Upper lobe of right lung (tissue), 1 donor: ENCODE data around the gene RPL18. TPM values are rescaled to one million over a fixed set of nuclear protein-coding genes. Genes with fewer than 3 reads are reported as not detected.
A peak's percentile ranks its signal among the peaks of the same experiment; 100 is the strongest.

Source experiments
- ATAC-seq: fragments of 200-7000 bp; cut with Tn5 transposase; one replicate; pipeline ENCODE4 v1.9.1; 2020; ENCODE audit warnings: mild to moderate bottlenecking, moderate library complexity
- DNase-seq: peaks from one replicate; pipeline ENCODE4 v3.0.0-alpha.2; 2020
- H3K27ac ChIP-seq: fragments of 200-600 bp; one replicate; pipeline ENCODE4 v1.8.0; 2022
- H3K27me3 ChIP-seq: fragments of 200-600 bp; one replicate; pipeline ENCODE4 v1.8.0; 2022; ENCODE audit warnings: mild to moderate bottlenecking
- H3K36me3 ChIP-seq: fragments of 200-600 bp; one replicate; pipeline ENCODE4 v1.8.0; 2022
- H3K4me1 ChIP-seq: fragments of 200-600 bp; one replicate; pipeline ENCODE4 v1.8.0; 2022
- H3K4me3 ChIP-seq: fragments of 200-600 bp; one replicate; pipeline ENCODE4 v1.8.0; 2022; ENCODE audit warnings: mild to moderate bottlenecking
- H3K9me3 ChIP-seq: fragments of 200-600 bp; one replicate; pipeline ENCODE4 v1.8.0; 2022
- CTCF ChIP-seq: fragments of 200-600 bp; IDR thresholded peaks from one replicate; pipeline ENCODE4 v1.8.0; 2022; ENCODE audit warnings: antibody characterized with exemption
- intact Hi-C: fragments of 100-400 bp; cut with DNase I; formaldehyde crosslinking; loops from one replicate; pipeline ENCODE4 v1.11.0; 2022
- total RNA-seq: library from RNA; stranded (reverse); fragmentation: NEBNext Ultra II Directional; extraction: Animal tissue kit (Norgen Biotek cat#: 25700); gene quantifications from one replicate; pipeline ENCODE4 v1.2.1, GENCODE V29; 2021
- donor health status: DM: no; HTN: yes; CAD: no; lungs with severe emphysema.

The RPL18 gene
- total RNA-seq, 1 donor from 2014 or later = 1,025 TPM

GRCh38 chr19:48569814-48570213, 49.2 kb downstream of the RPL18 start:
- intact Hi-C loops = no loop called here
- ATAC-seq (no peak), DNase-seq (no peak)
- no peaks in the 10 kb centered on the region for H3K27me3 ChIP-seq
- no peak overlapping the region for H3K27ac ChIP-seq
- H3K4me1 ChIP-seq = peaks cover 10% of the 10 kb centered on the region
- H3K36me3 ChIP-seq = no peaks in the 10 kb centered on the region
- no peaks in the 10 kb centered on the region for H3K9me3 ChIP-seq
- TF ChIP-seq CTCF = no peak
- no peak overlapping the region for H3K4me3 ChIP-seq

- ATAC-seq (peak; percentile 93), DNase-seq (peak; percentile 91)
- H3K4me1 ChIP-seq = peaks cover 4% of the 10 kb centered on the region
- no peak overlapping the region for H3K4me3 ChIP-seq
- intact Hi-C loops = no loop called here
- H3K9me3 ChIP-seq = no peaks in the 10 kb centered on the region
- peak overlapping the region; percentile 65 for H3K27ac ChIP-seq
- no peak for TF ChIP-seq CTCF
- H3K36me3 ChIP-seq = no peaks in the 10 kb centered on the region
- no peaks in the 10 kb centered on the region for H3K27me3 ChIP-seq
Measured at GRCh38 chr19:48568345-48568886, 50.6 kb downstream of the RPL18 start.

Other genes with a start within 250 kb of the RPL18 start
- 138 TPM for gene KDELR1, start 227.6 kb downstream of the RPL18 start, total RNA-seq
- gene GRIN2D, start 225.5 kb downstream of the RPL18 start, total RNA-seq = 0.61 TPM
- gene GRWD1, start 173.2 kb downstream of the RPL18 start, total RNA-seq = 27.1 TPM
- gene KCNJ14, start 163.6 kb downstream of the RPL18 start, total RNA-seq = 1.1 TPM
- 60.7 TPM for gene CYTH2, start 149.8 kb downstream of the RPL18 start, total RNA-seq
- 7.1 TPM for gene LMTK3, start 107.3 kb downstream of the RPL18 start, total RNA-seq
- 20.4 TPM for gene SULT2B1, start 67.0 kb downstream of the RPL18 start, total RNA-seq
- gene SPACA4, start 12.4 kb downstream of the RPL18 start, total RNA-seq = 0.98 TPM
- 31.1 TPM for gene FAM83E, start 4.1 kb downstream of the RPL18 start, total RNA-seq
- gene SPHK2, start 328 bp upstream of the RPL18 start, total RNA-seq = 23.3 TPM
- gene DBP, start 18.2 kb upstream of the RPL18 start, total RNA-seq = 17.7 TPM
- gene CA11, start 27.0 kb upstream of the RPL18 start, total RNA-seq = 9.5 TPM
- gene NTN5, start 53.8 kb upstream of the RPL18 start, total RNA-seq = 1.2 TPM
- 0.81 TPM for gene FUT2, start 76.8 kb upstream of the RPL18 start, total RNA-seq
- gene MAMSTR, start 100.5 kb upstream of the RPL18 start, total RNA-seq = 1.2 TPM
- 54.5 TPM for gene RASIP1, start 121.4 kb upstream of the RPL18 start, total RNA-seq
- 3.8 TPM for gene IZUMO1, start 127.7 kb upstream of the RPL18 start, total RNA-seq
- gene FUT1, start 133.5 kb upstream of the RPL18 start, total RNA-seq = 19.9 TPM
- not detected for gene FGF21, start 136.3 kb upstream of the RPL18 start, total RNA-seq
- gene BCAT2, start 191.9 kb upstream of the RPL18 start, total RNA-seq = 59.0 TPM
- gene HSD17B14, start 217.3 kb upstream of the RPL18 start, total RNA-seq = 23.5 TPM
- gene PLEKHA4, start 249.4 kb upstream of the RPL18 start, total RNA-seq = 16.0 TPM